Stimulated activated CD8-positive, alpha-beta memory T cell treated with anti-CD3 and anti-CD28 coated beads, Interleukin-4, amount 100 ng/mL, for 48 hours (primary cell): ENCODE results near the gene PRKCA.
"Not testable (repeated sequence)": the region's sequence is repeated elsewhere in the genome, so short reads cannot be mapped to it uniquely, and the experiment has no call there.

ENCODE experiments used
- DNase-seq: peaks from one replicate; pipeline ENCODE4 v3.0.0-alpha.2; 2020

The PRKCA gene

GRCh38 chr17:66698270-66698669, 395.9 kb downstream of the PRKCA start:
- DNase-seq: no peak

DNA sequence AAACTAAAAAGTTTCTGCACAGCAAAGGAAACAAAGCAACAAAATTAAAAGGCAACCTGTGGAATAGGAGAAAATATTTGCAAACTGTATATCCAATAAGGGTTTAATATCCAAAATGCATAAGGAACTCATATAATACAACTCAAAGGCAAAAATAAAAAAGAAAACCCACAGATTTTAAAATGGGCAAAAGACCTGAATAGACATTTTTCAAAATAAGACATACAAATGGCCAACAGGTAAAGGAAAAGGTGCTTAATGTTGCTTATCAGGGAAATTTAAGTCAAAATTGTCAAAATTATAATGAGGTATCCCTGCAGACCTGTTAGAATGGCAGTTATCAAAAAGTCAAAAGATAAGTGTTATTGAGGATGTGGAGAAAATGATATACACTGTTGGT, 399.0 kb downstream of the PRKCA start:
- DNase-seq: no peak

- DNase-seq: no peak
Observed at GRCh38 chr17:66702106-66702936, 399.9 kb downstream of the PRKCA start.

GRCh38 chr17:66704858-66705520, 402.6 kb downstream of the PRKCA start:
- DNase-seq: no peak

DNA sequence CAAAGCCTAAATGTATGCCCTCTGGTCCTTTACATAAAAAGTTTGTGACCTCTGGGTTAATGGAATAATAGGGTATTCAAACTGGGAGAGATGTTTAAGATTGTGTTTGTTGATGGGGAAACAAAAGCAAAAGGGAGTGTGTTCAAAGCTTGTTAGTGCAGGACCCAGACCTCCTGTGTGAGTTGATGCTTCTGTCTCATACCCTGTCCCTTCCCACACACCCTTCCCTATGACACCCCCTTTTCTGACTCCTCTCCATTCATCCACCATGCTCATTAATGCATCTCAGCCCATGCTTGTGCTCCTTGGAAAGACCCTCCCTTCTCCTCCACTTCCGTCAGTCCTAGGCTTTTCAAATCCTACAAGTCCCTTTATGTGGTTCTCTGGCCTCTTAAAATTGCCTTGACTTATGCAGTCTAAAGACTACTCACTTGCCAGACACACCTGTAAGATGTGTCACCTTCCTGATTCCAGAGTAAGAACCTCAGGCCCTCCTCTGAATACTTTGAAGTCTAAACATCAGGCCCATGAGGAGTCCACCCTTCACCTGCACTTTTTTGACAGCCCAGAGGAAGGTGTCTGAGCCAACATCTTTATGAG, 404.5 kb downstream of the PRKCA start:
- no peak for DNase-seq

GRCh38 chr17:66711401-66711800, 409.0 kb downstream of the PRKCA start:
- no peak for DNase-seq

DNA sequence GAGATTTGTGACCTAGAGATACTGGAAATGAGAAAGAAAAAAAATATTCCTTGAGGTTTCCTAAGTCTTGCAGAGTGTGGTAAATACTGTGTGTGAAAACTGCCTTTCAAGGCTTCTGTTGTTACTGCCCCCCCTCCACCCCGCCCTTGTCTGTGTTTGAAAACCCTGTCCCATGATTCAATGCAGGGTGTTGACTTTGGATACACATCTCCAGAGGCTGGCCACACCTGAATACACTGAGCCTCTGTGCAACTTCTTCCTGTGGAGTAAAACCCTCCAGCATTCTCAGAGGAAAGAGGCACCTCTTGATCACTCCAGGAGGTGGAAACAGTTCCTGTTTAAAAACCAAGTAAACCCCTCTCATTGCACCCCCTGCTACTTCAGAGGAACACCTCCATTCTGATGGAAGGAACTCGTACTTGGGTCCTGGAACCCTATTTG, 409.5 kb downstream of the PRKCA start:
- no peak for DNase-seq

DNA sequence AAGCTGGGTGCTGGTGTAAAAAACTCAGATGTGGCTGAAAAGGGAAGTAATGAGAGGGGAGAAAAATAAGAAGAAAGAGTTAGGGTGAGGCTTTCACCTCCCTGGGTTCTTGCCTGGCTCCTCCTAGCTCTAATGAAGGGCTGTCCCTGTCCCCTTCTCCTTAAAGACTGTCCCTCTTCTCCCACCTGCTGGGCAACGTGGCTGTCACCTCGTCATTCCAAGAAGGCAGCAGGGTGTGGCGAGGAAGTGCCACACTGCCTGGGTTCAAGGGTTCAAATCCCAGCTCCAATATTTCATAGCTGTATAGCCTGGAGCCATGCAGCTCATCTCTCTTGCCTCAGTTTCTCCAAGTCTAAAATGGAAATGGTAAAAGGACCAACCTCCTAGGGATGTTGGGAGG, 410.0 kb downstream of the PRKCA start:
- no peak for DNase-seq

- not testable (repeated sequence) for DNase-seq
Observed at GRCh38 chr17:66713021-66713532, 410.7 kb downstream of the PRKCA start.

- no peak for DNase-seq
Observed at GRCh38 chr17:66713533-66714042, 411.2 kb downstream of the PRKCA start.

DNA sequence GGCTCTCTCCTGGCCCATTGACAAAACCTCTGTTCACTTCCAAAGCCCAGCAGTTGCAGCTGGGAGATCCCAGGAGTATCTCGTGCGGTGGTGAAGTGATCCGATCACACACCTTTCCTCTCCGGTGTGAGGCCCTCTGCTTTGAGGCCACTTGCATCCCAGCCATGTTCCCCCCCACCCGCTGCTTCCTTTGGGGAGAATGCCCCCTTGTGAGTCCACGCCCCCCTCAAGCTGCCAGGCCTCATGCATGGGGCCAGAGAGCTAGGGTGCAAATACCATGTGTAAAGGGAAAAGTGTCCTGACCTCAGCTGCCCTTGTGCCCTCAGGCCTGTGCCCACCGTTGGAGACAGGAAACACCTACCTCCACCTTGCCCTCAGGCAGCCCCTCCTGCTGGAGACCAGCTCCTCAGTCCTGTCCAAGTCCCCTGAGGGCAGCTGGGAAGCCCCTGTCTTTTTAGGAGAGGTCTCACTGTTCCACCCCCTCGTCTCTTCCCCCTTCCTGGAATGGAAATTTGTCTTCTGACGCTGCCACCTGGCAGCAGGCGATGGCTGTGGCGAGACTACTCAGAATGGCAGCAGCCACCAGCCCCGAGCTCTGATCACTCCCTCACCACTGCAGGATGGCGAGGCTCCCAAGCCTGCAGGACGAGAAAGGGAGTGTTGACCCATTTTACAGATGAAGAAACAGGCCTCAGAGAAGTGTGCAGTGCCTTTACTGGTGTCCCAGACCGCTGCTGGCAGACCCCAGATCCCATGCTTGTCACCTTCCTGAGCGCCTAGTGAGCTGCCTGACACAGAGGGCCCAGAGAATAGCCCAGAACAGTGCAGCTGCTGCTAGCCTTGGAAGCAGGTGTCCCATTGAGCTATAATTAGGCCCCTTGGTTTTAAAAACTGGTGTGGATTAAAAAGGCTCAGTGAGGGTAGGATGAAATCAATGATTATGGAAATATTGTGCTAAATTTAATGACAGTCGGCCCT, 411.9 kb downstream of the PRKCA start:
- DNase-seq: no peak

- no peak for DNase-seq
Observed at GRCh38 chr17:66715076-66715675, 412.8 kb downstream of the PRKCA start.

DNA sequence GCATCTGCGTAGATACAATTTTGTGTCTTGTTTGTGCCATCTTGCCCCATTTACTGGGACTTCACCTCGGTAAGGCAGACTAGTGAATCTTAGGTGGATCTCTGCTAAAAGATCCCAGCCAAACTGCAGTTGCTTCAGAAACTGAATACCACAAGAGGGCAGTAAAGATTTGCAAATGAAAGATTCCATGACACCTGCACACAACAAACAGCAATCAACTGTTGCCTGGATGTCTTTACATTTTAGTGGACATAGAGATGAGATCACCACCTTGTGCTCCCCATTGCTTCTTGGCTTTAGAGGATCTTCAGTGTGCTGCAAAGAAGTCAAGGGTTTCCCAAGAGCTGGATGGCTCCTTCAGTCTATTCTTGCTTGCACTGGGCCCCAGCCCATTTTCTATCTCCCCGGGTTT, 413.3 kb downstream of the PRKCA start:
- no peak for DNase-seq

GRCh38 chr17:66716236-66717026, 414.0 kb downstream of the PRKCA start:
- no peak for DNase-seq

DNA sequence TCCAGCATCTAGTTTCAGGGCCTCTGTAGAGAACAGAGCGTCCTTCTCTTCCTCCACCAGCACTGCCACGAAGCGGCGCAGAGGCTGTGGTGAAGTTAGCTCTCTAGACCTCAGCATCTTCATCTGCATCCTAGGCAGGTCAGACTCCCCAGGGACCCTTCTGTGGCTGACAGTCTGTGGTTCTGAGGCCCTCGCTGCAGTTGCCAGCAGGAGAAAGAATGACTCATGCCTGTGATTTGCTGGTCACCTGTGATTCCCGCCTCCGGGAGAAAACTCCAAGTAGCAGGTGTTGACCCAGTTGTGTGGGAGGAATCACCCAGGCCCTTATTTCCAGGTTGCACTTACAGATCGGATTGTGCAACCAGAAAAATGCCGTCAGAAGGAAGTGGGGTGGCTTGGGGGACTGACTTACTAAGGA, 415.2 kb downstream of the PRKCA start:
- no peak for DNase-seq

DNA sequence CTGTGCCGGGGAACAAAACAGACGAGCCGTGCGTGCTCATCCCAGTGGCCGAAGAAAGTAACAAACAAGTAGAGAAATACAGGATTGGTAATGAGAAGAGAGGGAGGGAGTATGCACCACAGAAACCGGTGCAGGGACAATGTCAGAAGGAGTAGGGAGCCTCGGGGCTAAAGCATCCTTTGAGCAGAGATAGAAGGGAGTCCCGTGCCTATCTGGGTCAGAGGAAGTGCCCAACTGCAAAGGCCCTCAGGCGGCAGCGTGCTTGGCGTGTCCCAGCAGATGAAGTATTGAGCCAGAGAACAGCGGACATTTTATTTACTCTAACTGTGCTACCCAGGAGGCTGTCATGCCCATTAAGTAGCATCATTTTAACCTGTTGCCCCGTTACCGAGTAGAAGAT, 417.6 kb downstream of the PRKCA start:
- no peak for DNase-seq

GRCh38 chr17:66720567-66720966, 418.2 kb downstream of the PRKCA start:
- DNase-seq: no peak

GRCh38 chr17:66722341-66722740, 419.9 kb downstream of the PRKCA start:
- no peak for DNase-seq

- DNase-seq: no peak
Observed at GRCh38 chr17:66724581-66725341, 422.3 kb downstream of the PRKCA start.

DNA sequence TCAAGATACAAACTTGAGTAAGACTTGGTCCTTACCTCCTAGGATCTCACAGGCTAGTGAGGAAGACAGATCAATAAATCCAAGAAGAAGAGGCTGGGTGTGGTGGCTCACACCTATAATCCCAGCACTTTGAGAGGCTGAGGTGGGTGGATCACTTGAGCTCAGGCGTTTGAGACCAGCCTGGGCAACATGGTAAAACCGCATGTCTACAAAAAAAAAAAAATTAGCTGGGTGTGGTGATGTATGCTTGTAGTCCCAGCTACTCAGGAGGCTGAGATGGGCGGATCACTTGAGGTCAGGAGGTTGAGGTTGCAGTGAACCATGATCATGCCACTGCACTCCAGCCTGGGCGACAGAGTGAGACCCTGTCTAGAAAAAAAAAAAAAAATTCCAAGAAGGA, 423.0 kb downstream of the PRKCA start:
- not testable (repeated sequence) for DNase-seq
